Skin epidermis (tissue), 12 donors: ENCODE measurements around the gene DNAH7.
"Not testable (repeated sequence)": the region's sequence is repeated elsewhere in the genome, so short reads cannot be mapped to it uniquely, and the experiment has no call there.

Experiments
- H3K27ac ChIP-seq, 21 experiments: fragments of 200-600 bp; sonication (generic) in 11 of 21; one replicate each; pipeline ENCODE4 v1.5.0; 2020; ENCODE audit warnings: mild to moderate bottlenecking in 3 of 21, inconsistent platforms in 2 of 21, moderate library complexity in 2 of 21
- H3K4me3 ChIP-seq, 7 experiments: fragments of 200-600 bp; sonication (generic) in 2 of 7; one replicate each; pipeline ENCODE4 v1.5.0; 2020; ENCODE audit warnings: inconsistent platforms in 2 of 7, mild to moderate bottlenecking in 2 of 7, moderate library complexity in 1 of 7

Gene DNAH7

GRCh38 chr2:195995499-195995898 lies 73.1 kb downstream of the DNAH7 start:
- Histone ChIP-seq H3K27ac (no peak overlapping the region), H3K4me3 (no peak overlapping the region)

- no peak overlapping the region for H3K4me3 ChIP-seq
- H3K27ac ChIP-seq: no peak overlapping the region
These were observed 75.0 kb downstream of the DNAH7 start for GRCh38 chr2:195993623-195994022.

GRCh38 chr2:195985741-195986140 lies 82.9 kb downstream of the DNAH7 start:
- no peak overlapping the region for H3K4me3 ChIP-seq
- H3K27ac ChIP-seq: no peak overlapping the region

GRCh38 chr2:195984923-195985726 lies 83.5 kb downstream of the DNAH7 start:
- Histone ChIP-seq H3K27ac (no peak overlapping the region), H3K4me3 (no peak overlapping the region)

- Histone ChIP-seq H3K27ac (no peak overlapping the region), H3K4me3 (no peak overlapping the region)
These were observed 101.3 kb downstream of the DNAH7 start for GRCh38 chr2:195967336-195967735.

GRCh38 chr2:195961873-195962272 lies 106.8 kb downstream of the DNAH7 start:
- no peak overlapping the region for H3K27ac ChIP-seq
- no peak overlapping the region for H3K4me3 ChIP-seq

- no peak overlapping the region for H3K27ac ChIP-seq
- no peak overlapping the region for H3K4me3 ChIP-seq
These were observed 109.3 kb downstream of the DNAH7 start for GRCh38 chr2:195959341-195959740.

GRCh38 chr2:195956725-195957124 lies 111.9 kb downstream of the DNAH7 start:
- Histone ChIP-seq H3K27ac (no peak overlapping the region), H3K4me3 (no peak overlapping the region)

GRCh38 chr2:195945056-195945455 lies 123.6 kb downstream of the DNAH7 start:
- no peak overlapping the region for H3K4me3 ChIP-seq
- H3K27ac ChIP-seq: no peak overlapping the region

- no peak overlapping the region for H3K4me3 ChIP-seq
- no peak overlapping the region for H3K27ac ChIP-seq
These were observed 131.5 kb downstream of the DNAH7 start for GRCh38 chr2:195937176-195937575.

GRCh38 chr2:195934484-195934883 lies 134.2 kb downstream of the DNAH7 start:
- Histone ChIP-seq H3K27ac (no peak overlapping the region), H3K4me3 (no peak overlapping the region)

- H3K27ac ChIP-seq: no peak overlapping the region
- H3K4me3 ChIP-seq: no peak overlapping the region
These were observed 139.1 kb downstream of the DNAH7 start for GRCh38 chr2:195929531-195929930.

GRCh38 chr2:195925120-195925519 lies 143.5 kb downstream of the DNAH7 start:
- Histone ChIP-seq H3K4me3 (no peak overlapping the region), H3K27ac (no peak overlapping the region)

- no peak overlapping the region for H3K4me3 ChIP-seq
- no peak overlapping the region for H3K27ac ChIP-seq
These were observed 144.7 kb downstream of the DNAH7 start for GRCh38 chr2:195923889-195924288.

- H3K4me3 ChIP-seq, H3K27ac ChIP-seq: not testable (repeated sequence)
These were observed 151.5 kb downstream of the DNAH7 start for GRCh38 chr2:195917021-195917600.

- Histone ChIP-seq H3K4me3 (no peak overlapping the region), H3K27ac (no peak overlapping the region)
These were observed 156.6 kb downstream of the DNAH7 start for GRCh38 chr2:195912079-195912478.

GRCh38 chr2:195910570-195910969 lies 158.1 kb downstream of the DNAH7 start:
- H3K4me3 ChIP-seq: no peak overlapping the region

GRCh38 chr2:195909926-195910325 lies 158.7 kb downstream of the DNAH7 start:
- H3K4me3 ChIP-seq: no peak overlapping the region
- H3K27ac ChIP-seq: no peak overlapping the region

More at GRCh38 chr2:195910570-195910969, 158.1 kb downstream of the DNAH7 start:
- H3K27ac ChIP-seq: no peak overlapping the region

GRCh38 chr2:195907474-195907873 lies 161.2 kb downstream of the DNAH7 start:
- Histone ChIP-seq H3K4me3 (no peak overlapping the region), H3K27ac (no peak overlapping the region)

GRCh38 chr2:195903956-195904355 lies 164.7 kb downstream of the DNAH7 start:
- Histone ChIP-seq H3K4me3 (no peak overlapping the region), H3K27ac (no peak overlapping the region)

- no peak overlapping the region for H3K27ac ChIP-seq
- no peak overlapping the region for H3K4me3 ChIP-seq
These were observed 165.8 kb downstream of the DNAH7 start for GRCh38 chr2:195902857-195903256.

- no peak overlapping the region for H3K27ac ChIP-seq
- H3K4me3 ChIP-seq: no peak overlapping the region
These were observed 169.4 kb downstream of the DNAH7 start for GRCh38 chr2:195899226-195899625.
